Astrocyte (in vitro differentiated cells and primary cell): ENCODE data around the gene CACNA2D4.

Experiments
- CTCF ChIP-seq: IDR thresholded peaks from 2 replicates; pipeline ENCODE4 v1.5.1; 2011; ENCODE audit warnings: low read depth, mild to moderate bottlenecking, inconsistent platforms, low read length, moderate library complexity; ENCODE audit not compliant: insufficient read depth
- EZH2 ChIP-seq: IDR thresholded peaks from 2 replicates; pipeline ENCODE4 v1.6.1; 2012; ENCODE audit warnings: mild to moderate bottlenecking, low read length, inconsistent platforms; ENCODE audit not compliant: insufficient read depth

- TF ChIP-seq CTCF (no peak), EZH2 (no peak)
Measured at GRCh38 chr12:1882850-1883470, 35.5 kb downstream of the CACNA2D4 start.
